Fibroblast of skin of right biceps (primary cell): ENCODE measurements around the gene PNPLA8.

Experiments used
- DNase-seq: peaks from one replicate; pipeline ENCODE4 v3.0.0-alpha.2; 2013

The PNPLA8 gene

DNA sequence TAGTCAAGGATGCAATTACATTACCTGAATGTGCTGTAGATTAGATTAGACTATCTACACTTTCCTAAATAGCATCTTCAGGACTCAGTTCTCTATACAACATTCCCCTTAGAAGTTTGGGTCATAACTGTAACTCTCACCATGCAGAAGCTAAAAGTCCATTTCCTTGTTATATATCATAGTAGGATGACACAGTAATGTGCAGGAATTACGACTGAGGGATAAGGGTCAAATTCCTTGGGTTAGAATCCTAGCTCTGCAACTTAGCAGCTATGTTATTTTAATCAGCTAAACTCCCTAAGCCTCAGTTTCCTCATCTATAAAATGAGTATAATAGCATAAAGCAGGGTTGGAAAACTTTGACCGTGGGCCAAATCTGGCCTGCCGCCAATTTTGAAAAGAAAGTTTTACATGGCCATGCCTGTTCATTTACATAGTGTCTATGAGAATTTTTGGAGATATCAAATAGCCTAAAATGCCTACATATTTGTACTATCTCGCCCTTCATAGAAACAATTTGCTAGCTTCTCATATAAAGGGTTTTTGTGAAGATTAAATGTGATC, 84.5 kb downstream of the PNPLA8 start:
- no peak for DNase-seq

DNA sequence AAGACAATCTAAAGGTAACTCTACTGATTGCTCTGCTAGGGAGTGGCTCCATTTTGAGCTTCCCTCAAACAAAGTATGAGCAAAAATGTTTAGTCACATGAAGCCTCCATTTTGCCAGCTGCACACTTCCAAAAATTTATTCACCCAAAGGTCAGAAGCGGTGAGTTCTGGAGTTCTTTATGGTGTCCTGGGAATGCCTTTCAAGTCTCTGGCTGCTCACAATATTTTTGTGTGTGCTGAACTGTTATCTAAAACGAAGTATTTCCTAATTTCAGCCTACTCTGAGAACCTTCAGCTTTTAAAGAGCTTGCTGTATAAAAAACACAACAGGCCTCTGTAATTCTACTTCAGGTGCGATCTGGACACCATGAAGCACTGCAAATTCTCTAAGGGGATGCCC, 85.3 kb downstream of the PNPLA8 start:
- no peak for DNase-seq

DNA sequence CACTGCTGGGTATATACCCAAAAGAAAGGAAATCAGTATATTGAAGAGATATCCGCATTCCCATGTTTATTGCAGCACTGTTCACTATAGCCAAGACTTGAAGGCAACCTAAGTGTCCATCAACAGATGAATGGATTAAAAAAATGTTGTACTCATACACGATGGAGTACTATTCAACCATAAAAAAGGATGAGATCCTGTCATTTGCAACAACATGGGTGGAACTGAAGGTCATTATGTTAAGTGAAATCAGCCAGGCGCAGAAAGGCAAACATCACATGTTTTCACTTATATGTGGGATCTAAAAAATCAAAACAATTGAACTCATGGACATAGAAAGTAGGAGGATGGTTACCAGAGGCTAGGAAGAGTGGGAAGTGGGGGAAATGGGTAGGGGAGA, 89.0 kb downstream of the PNPLA8 start:
- no peak for DNase-seq

DNA sequence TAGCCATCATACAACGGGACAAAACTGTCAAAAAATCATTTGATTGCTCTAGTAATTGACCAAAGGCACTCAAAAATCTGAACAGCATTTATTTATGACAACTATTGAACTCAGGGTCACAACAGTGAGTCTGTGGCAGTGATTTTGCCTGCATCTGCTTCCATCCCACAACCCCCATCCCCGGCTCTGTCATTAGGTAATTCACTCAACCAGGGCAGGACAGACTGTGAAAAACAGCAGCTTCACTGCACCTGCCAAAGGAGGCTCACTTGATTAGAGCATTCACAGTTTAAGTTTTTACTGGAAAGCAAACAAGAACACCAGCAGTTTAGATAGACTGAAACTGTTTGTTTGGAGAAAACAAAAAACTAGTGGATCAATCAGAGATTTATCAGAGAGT, 91.9 kb downstream of the PNPLA8 start:
- DNase-seq = no peak

DNA sequence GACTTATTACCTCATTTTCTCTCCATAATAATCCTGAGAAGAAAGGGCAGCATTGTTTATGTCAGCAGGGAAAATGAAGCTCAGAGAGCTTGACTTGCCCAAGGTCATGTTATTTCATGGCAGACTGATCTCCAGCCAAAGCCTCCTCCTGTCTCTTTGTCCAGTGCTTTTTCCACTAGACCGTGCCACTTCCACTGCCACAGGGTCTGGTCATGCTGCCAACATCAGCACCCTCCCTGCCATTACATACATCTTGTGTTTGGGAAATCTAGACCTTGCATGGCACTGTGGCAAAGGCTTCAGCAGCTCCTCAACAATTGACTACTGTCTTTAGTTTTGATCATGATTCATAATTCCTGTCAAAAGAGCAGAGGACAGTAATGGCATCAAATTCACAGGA, 94.8 kb downstream of the PNPLA8 start:
- DNase-seq = no peak

DNA sequence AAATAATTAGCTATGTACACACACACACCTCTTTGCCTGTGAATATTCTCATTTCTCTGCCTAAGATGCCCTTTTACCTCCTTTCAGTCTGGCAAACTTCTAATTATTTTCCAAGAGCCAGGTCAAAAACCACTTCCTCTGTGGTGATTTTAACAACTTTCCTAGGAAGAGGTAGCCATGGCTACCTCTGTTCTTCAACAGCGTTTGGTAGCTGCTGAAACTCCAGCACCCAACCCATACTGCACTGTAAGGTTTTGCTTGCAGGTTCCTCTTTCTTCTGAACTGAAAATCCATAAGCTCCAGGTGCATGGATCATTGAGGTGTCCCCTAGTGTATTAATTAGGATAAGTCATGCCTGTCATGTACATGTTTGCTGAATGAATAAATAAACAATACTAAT, 95.3 kb downstream of the PNPLA8 start:
- no peak for DNase-seq

DNA sequence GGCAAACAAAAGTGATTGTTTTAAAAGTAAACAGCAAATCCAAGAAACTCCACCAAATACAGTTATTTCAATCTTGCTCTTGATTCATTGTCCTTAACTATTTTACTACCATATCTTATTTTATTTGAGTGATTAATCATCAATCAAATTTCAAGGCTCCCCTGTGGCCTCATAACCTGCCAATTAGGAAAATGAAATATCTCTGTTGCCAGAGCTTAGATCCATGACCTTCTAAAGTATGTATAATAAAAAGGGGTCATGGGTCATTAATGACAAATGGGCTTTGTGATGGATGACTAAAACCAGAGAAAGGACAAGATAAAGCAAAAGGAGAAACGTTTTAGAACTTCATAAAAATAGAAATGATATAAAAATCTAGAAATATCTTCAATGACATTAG, 98.2 kb downstream of the PNPLA8 start:
- DNase-seq = no peak

DNA sequence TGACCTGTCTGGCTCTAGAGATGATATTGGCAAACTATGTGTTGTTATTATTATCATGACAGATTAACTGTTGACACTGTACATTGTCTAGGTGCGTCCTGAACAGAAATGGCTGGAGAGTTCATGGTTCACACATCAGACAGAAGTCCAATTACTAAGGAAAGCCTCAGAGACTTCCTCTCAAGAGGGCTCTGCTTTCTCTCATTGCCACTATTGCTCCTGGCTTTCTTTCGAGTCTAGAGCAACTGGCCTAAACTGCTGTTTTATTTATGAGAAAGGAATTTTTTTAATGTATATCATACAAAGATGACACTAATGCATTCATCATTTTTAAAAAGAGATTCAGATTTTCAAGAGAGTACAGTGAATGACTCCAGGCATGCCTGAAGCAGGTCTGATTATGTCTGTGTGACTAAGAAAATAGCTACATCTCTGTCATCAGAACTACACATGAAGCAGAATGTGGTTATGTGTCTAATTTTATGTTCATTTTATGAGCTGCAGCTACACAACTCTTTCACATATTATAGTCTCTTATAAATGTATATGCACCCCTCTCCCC, 100.1 kb downstream of the PNPLA8 start:
- DNase-seq = no peak

DNA sequence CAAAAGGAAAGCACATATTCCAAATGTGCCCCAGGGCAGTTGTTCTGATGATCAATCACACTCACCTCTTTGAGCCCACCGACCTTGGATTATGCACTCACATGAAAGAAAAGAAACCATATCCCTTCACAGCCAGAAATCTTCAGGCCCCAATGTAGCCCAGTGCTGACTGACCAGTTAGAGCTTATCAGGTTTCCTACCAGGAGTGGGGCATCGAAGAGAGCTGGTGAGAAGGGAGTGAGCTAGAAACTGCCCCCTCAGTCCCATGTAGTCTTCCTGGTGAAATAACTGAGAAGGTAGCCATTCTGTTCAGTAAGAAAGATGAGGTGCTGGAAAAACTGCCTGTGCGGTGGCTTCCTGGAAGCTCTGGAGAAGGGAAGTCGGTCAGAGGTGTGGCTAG, 101.9 kb downstream of the PNPLA8 start:
- no peak for DNase-seq

DNA sequence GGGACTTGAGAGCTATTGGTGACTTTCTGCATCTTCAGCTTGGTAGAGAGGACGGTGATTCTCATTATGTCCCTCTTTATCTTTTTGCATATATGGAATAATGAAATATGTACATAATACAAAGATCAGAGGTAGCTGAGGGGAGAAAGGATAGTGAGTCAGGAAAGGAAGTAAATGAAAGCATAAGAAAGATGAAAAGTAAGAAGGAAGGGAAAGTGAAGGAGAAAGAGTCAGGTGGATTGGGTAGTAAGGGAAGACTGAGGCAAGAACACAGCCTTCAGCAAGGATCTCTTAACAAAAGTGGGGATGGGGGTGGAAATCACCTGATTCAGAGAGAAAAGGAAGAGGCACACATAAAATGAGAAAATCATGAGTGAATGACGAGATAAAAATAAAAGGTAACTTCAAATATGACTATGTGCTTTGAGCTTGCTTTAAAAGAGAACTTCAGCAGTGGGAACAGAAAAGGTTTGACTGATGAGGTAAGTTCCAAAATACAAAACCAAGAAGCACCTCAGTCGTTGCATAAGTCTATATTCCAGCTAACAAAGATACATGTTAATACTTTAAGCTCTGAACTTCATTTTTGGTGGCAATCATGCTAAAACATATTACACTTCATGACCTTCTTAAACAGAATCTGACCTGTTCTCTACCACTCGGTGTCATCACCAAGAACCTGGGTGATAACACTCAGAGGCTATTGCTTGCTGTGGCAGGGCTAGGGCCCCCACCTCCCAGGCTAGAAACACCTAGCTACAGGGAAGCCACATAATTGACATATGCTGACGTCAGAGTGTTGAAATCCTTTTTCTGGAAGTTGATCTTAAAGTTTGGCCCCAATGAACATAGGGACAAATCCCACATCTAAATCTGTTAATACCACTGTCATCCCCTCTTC, 102.6 kb downstream of the PNPLA8 start:
- DNase-seq = no peak

DNA sequence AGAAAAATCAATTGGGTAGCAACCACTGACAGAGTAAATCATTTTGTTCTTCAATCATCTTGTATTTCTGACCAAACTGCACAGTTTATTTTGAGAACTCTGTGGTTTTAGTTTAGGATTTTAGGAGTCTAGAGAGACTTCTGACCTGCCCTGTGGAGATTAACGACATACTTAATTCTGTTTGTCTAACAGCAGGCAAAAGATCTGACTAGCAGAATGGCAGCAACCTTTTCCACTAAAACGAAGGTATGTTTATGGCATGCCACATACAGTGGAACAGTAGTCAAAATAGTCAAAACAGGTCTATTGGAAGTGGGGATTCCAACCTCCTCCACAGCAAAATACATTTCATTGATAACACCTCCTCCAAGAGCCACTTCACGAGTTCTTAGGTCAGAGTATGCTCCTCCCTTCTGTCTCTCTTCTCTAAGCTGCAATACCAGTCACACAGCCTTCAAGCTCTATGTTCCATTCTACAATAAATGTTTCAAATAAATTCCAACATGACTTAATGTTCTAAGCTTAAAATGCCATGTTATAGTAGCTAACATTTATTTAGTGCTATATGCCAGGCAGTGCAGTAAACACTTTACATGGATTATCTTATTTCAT, 104.1 kb downstream of the PNPLA8 start:
- DNase-seq = no peak
